Measurements from ENCODE around the gene OR4D9.
"Not testable (repeated sequence)": the region's sequence is repeated elsewhere in the genome, so short reads cannot be mapped to it uniquely, and the experiment has no call there.

OR4D9 gene

GRCh38 chr11:59510941-59511589, at the start of gene OR4D9:
Gene OR4D9 (plus strand): TSS chr11:59511539. CDS start chr11:59514913, 3,374 bp downstream.
- no peak for DNase-seq

GRCh38 chr11:59463190-59463641, 48.1 kb upstream of the OR4D9 start:
- DNase-seq: no peak

GRCh38 chr11:59473015-59473414, 38.3 kb upstream of the OR4D9 start, which contains the start of gene OR4D10:
Gene OR4D10 (plus strand): TSS chr11:59473315. CDS start chr11:59477430, 4,115 bp downstream.
- DNase-seq: no peak

- no peak for DNase-seq
These were observed 36.2 kb upstream of the OR4D9 start for GRCh38 chr11:59475176-59475575.

GRCh38 chr11:59479906-59480305, 31.4 kb upstream of the OR4D9 start:
- DNase-seq: no peak

- DNase-seq: no peak
These were observed 31.0 kb upstream of the OR4D9 start for GRCh38 chr11:59480359-59480758.

GRCh38 chr11:59501931-59502330, 9.4 kb upstream of the OR4D9 start:
- DNase-seq: no peak

- DNase-seq: no peak
These were observed 8.1 kb upstream of the OR4D9 start, which contains the start of gene OR4D11 for GRCh38 chr11:59503276-59503675. Gene OR4D11 (plus strand): TSS chr11:59503576. CDS start chr11:59503576, 0 bp downstream.

- no peak for DNase-seq
These were observed 336 bp downstream of the OR4D9 start for GRCh38 chr11:59511675-59512074.

- DNase-seq: not testable (repeated sequence)
These were observed 8.8 kb downstream of the OR4D9 start for GRCh38 chr11:59520139-59520538.

GRCh38 chr11:59520741-59521140, 9.4 kb downstream of the OR4D9 start:
- no peak for DNase-seq

GRCh38 chr11:59523541-59523940, 12.2 kb downstream of the OR4D9 start:
- no peak for DNase-seq

GRCh38 chr11:59528711-59529110, 17.4 kb downstream of the OR4D9 start:
- no peak for DNase-seq

- no peak for DNase-seq
These were observed 21.3 kb downstream of the OR4D9 start for GRCh38 chr11:59532620-59533019.

- no peak for DNase-seq
These were observed 23.3 kb downstream of the OR4D9 start for GRCh38 chr11:59534676-59535075.

- no peak for DNase-seq
These were observed 30.9 kb downstream of the OR4D9 start for GRCh38 chr11:59542142-59542810.

GRCh38 chr11:59543713-59544112, 32.4 kb downstream of the OR4D9 start:
- not testable (repeated sequence) for DNase-seq

GRCh38 chr11:59544869-59545178, 33.5 kb downstream of the OR4D9 start:
- DNase-seq: no peak

- no peak for DNase-seq
These were observed 34.1 kb downstream of the OR4D9 start for GRCh38 chr11:59545179-59546020.

GRCh38 chr11:59547605-59548308, 36.4 kb downstream of the OR4D9 start:
- not testable (repeated sequence) for DNase-seq

GRCh38 chr11:59548309-59548656, 36.9 kb downstream of the OR4D9 start:
- no peak for DNase-seq

GRCh38 chr11:59550368-59550841, 39.1 kb downstream of the OR4D9 start:
- peak; percentile 97 for DNase-seq

Measured in NCI-H446 treated with DMSO at 0.1 percent for 48 hours (cell line).